Activated T-helper 2 cell treated with anti-CD3 and anti-CD28 coated beads, Interferon-gamma antibody, Interleukin-2, Interleukin-4, amounts not matched to agents 10 μg/mL and 5 μg/mL and 100 μg/mL, durations not matched to agents 14 hours and 24 hours and 36 hours (primary cell): ENCODE measurements around the gene SLC25A29. TPM values are rescaled to one million over a fixed set of nuclear protein-coding genes. Genes with fewer than 3 reads are reported as not detected.
"Not testable (repeated sequence)": the region's sequence is repeated elsewhere in the genome, so short reads cannot be mapped to it uniquely, and the experiment has no call there.

Experiments
- DNase-seq: peaks from one replicate; pipeline ENCODE4 v3.0.0; 2021; ENCODE audit warnings: low spot score
- H3K27ac Mint-ChIP-seq: one replicate; pipeline ENCODE4 v1.8.0; 2021; ENCODE audit warnings: mixed read lengths
- H3K27me3 Mint-ChIP-seq: one replicate; pipeline ENCODE4 v1.8.0; 2021; ENCODE audit warnings: low read depth, mixed read lengths
- H3K36me3 Mint-ChIP-seq: one replicate; pipeline ENCODE4 v1.8.0; 2021; ENCODE audit warnings: low read depth, mixed read lengths
- H3K4me1 Mint-ChIP-seq: one replicate; pipeline ENCODE4 v1.8.0; 2021; ENCODE audit warnings: low read depth, mixed read lengths
- H3K4me3 Mint-ChIP-seq: one replicate; pipeline ENCODE4 v1.8.0; 2021; ENCODE audit warnings: low read depth, mild to moderate bottlenecking, moderate library complexity, mixed read lengths
- H3K9me3 Mint-ChIP-seq: one replicate; pipeline ENCODE4 v1.8.0; 2021; ENCODE audit warnings: mixed read lengths
- intact Hi-C: fragments of 100-400 bp; cut with micrococcal nuclease; formaldehyde crosslinking; loops from one replicate; pipeline ENCODE4 v1.15.1; 2023
- total RNA-seq: library from RNA; stranded (reverse); gene quantifications from 2 replicates; pipeline ENCODE4 v1.2.3, GENCODE V29; 2022

SLC25A29 gene
- total RNA-seq, 1 donor from 2014 or later = 37.0 TPM

DNA sequence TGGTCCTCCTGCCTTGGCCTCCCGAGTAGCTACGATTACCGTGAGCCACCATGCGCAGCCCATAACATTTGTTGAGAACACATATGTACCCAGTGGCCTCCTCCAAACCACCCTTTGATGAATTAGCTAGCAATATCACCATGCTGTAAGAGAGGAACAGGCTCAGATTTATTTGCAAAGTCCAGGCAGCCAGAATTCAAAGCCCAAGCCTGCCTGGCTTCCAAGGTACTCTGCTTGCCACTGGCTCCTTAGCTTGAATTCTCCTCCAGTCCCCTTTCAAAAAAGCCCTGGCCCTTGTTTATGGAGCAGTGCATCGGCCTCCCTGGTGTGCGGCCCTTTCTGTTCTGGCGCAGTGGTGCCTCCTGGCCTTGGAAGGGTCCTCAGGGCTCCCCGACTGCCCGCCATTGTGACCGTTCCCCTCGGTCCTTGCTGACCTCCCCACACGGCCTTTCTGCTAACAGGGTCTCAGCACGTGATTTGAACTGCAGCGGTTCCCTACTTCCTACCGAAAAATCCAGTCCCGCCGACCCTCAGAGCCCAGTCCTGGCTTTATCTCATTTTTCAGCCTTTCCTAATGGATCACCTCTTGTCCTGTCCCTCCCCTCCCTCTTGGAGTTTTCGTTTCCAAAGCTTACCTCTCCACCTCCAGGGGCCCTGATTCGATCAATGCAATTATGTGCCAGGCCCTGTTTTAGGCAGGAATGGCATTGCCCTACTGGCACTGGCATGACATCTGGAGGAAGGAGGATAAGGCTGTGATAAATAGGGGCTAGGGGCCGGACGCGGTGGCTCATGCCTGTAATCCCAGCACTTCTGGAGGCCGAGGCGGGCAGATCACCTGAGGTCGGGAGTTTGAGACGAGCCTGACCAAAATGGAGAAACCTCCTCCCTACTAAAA is 22.0 kb downstream of the SLC25A29 start:
- DNase-seq = no peak
- Mint-ChIP-seq H3K27me3 (no peaks in the 10 kb centered on the region), H3K4me3 (peak overlapping the region; percentile 34), H3K27ac (peak overlapping the region; percentile 40), H3K36me3 (peaks cover 17% of the 10 kb centered on the region), H3K4me1 (peaks cover 11% of the 10 kb centered on the region), H3K9me3 (no peaks in the 10 kb centered on the region)
- intact Hi-C loops = no loop called here

DNA sequence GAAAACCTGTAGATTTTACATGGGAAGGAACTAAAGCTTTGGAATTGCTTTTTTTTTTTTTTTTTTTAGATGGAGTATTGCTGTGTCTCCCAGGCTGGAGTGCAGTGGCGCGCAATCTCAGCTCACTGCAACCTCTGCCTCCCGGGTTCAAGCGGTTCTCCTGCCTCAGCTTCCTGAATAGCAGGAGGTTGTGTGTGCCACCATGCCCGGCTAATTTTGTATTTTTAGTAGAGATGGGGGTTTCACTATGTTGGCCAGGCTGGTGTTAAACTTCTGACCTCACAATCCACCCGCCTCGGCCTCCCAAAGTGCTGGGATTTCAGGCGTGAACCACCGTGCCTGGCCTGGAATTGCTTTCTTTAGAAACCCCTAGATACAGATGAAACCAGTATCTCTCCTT is 22.8 kb downstream of the SLC25A29 start:
- DNase-seq, H3K27me3 Mint-ChIP-seq, H3K27ac Mint-ChIP-seq, H3K9me3 Mint-ChIP-seq, intact Hi-C loops, H3K4me3 Mint-ChIP-seq: not testable (repeated sequence)
- H3K4me1 Mint-ChIP-seq = peaks cover 18% of the 10 kb centered on the region
- peaks cover 24% of the 10 kb centered on the region for H3K36me3 Mint-ChIP-seq

DNA sequence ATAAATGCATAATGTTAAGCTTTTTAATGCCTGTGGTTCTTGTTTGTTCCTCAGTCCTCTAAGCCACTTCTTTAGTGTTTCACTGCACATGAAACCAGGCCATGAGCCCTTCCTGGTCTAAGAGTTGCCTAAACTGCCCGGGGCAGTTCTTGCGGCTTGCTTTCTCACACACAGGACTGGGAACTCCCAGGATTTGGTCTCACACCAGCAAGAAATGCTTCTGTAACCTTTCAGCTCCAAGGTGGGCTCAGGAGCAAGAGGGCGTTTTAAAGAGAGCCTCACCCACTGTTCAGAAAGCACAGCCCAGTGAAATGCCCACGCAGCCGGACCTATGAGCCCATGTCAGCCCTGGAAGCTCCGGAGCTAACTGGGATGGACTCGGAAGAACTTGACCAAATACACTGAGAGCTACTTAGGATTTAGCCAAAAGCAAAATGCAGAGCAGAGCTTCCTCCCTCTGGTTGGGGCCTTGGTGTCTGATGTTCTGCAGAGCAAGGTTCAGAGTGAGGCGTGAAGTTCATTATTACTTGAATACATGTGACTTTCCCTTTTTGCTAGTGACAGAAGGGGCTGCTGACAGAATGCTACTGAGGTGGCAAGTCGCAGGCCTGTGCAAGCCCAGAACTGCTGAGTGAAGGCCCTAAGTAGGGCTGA is 23.4 kb downstream of the SLC25A29 start:
- H3K36me3 Mint-ChIP-seq = peaks cover 28% of the 10 kb centered on the region
- H3K4me1 Mint-ChIP-seq = peaks cover 22% of the 10 kb centered on the region
- intact Hi-C loops = no loop called here
- H3K9me3 Mint-ChIP-seq = no peaks in the 10 kb centered on the region
- no peak overlapping the region for H3K27ac Mint-ChIP-seq
- H3K4me3 Mint-ChIP-seq = no peak overlapping the region
- no peak for DNase-seq
- no peaks in the 10 kb centered on the region for H3K27me3 Mint-ChIP-seq

DNA sequence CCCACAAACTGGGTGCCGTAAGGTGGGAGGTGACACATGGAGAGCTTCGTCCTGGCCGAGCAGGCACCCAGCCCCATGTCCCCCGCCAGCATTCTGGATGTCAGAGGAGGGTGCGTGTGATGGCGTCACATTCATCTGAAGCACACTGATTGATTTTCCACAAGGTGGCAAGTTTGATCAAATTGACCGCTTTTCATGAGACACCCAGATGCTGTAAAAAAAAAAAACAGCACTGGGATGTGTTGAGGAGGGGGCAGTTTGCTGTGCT is 24.2 kb downstream of the SLC25A29 start:
- H3K9me3 Mint-ChIP-seq = no peaks in the 10 kb centered on the region
- intact Hi-C loops = no loop called here
- H3K4me3 Mint-ChIP-seq = no peak overlapping the region
- peaks cover 32% of the 10 kb centered on the region for H3K36me3 Mint-ChIP-seq
- H3K4me1 Mint-ChIP-seq = peaks cover 28% of the 10 kb centered on the region
- no peaks in the 10 kb centered on the region for H3K27me3 Mint-ChIP-seq
- no peak for DNase-seq
- no peak overlapping the region for H3K27ac Mint-ChIP-seq

DNA sequence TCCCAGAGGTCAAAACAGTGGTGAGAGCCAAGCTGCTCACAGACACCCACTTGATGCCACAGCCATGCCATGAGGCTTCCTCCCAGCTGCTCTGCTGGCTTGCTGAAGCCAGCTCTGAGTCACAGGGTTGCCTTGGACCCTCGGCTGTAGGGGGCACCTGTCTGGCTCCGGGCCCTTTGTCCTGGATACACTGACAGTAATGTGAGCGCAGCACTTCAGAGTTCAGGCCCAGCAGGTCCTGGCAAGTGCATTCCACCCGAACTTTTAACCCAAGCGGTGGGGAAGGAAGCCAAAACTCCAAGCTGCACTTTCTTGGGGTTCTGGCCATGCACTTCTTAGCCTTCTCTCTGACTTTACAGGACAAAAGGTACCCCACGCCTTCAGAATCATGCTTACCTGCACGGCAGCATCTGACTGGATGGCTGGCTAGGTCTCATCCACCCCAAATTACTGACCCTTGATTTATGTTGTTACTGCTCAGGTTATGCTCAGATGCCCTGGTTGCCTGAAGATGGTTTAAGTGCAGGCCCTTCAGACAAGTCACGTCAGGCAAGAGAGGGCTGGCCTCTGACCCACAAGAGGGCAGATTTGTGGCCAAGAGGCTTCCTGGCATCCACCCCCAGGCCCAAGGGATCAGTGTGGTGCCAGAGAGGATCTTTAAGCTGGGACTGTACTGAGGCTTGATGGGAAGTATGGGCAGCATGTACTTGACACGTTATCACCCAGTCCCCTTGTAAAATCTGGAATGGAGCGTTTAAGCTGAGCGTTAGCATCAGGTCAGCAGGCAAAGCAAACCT is 24.8 kb downstream of the SLC25A29 start:
- H3K27ac Mint-ChIP-seq = no peak overlapping the region
- peaks cover 32% of the 10 kb centered on the region for H3K36me3 Mint-ChIP-seq
- intact Hi-C loops = no loop called here
- no peaks in the 10 kb centered on the region for H3K9me3 Mint-ChIP-seq
- H3K27me3 Mint-ChIP-seq = no peaks in the 10 kb centered on the region
- DNase-seq = no peak
- peaks cover 28% of the 10 kb centered on the region for H3K4me1 Mint-ChIP-seq
- no peak overlapping the region for H3K4me3 Mint-ChIP-seq

DNA sequence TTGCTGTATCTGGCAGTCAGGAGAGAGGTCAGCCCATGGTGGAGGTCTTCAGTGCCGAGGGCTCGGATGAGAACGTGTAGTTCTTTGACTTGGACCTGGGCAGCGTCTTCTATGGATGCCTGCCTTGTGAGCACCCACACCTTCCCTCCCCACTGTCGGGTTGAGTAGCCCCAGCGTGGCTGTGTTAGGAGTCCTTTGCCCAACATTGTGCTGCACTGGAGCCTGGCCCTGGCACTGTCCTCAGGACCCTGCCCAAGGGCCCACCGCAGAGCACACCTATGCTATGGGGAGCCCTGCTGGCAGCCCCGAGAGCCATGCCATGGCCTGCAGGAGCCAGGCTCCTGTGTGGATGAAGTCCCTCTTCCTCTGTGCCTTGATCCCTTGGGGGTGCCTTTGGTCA is 26.7 kb downstream of the SLC25A29 start:
- intact Hi-C loops = loop anchor here (5.0 kb wide), 1 partner anchor 37 kb away; no protein-coding TSS in a partner anchor
- no peak overlapping the region for H3K4me3 Mint-ChIP-seq
- H3K4me1 Mint-ChIP-seq = peaks cover 35% of the 10 kb centered on the region
- H3K36me3 Mint-ChIP-seq = peaks cover 46% of the 10 kb centered on the region
- no peaks in the 10 kb centered on the region for H3K9me3 Mint-ChIP-seq
- H3K27me3 Mint-ChIP-seq = no peaks in the 10 kb centered on the region
- DNase-seq = no peak
- H3K27ac Mint-ChIP-seq = no peak overlapping the region

DNA sequence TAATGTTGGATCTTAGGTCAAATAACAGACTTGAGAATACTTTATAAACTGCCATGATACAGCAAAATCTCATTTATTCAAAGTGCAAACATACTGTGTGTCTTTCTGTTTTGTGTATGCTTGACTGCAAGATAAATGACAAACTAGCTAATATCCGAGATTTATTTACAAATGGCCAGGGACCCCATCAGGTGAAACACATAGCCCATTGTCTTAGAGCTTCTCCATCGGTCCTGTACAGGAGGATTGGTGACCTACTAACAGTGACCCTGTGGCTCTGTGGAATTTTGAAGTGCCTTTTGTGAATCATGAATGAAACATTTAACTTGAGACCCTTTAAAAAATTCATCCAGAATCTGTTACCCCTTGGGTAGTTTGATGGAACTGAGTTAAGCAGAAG is 27.1 kb downstream of the SLC25A29 start:
- intact Hi-C loops = loop anchor here (5.0 kb wide), 1 partner anchor 37 kb away; no protein-coding TSS in a partner anchor
- Mint-ChIP-seq H3K4me1 (peaks cover 36% of the 10 kb centered on the region), H3K27me3 (no peaks in the 10 kb centered on the region), H3K9me3 (no peaks in the 10 kb centered on the region), H3K4me3 (no peak overlapping the region), H3K36me3 (peaks cover 51% of the 10 kb centered on the region), H3K27ac (no peak overlapping the region)
- no peak for DNase-seq

DNA sequence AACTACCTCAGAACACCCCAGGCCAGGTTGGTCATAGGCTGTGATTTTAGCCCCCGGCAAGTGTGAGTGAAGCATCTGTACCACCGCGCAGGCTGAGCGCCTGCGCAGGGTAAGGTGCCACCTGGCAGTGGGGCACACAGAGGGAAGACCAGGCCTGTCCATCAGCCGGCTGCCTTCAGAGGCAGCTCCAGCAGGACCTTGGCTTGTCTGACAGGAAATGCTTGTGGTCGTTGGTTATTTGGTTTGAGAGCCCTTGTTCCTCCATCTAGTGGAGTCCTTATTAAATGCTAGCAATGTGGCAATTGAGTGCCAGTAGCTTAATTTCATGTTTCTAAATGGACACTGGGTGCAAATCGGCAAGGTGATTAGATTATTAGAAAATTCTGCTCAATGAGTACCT is 27.5 kb downstream of the SLC25A29 start:
- peaks cover 51% of the 10 kb centered on the region for H3K36me3 Mint-ChIP-seq
- no peak for DNase-seq
- peak overlapping the region; percentile 12 for H3K27ac Mint-ChIP-seq
- intact Hi-C loops = loop anchor here (5.0 kb wide), 1 partner anchor 36 kb away; no protein-coding TSS in a partner anchor
- H3K4me3 Mint-ChIP-seq = no peak overlapping the region
- no peaks in the 10 kb centered on the region for H3K27me3 Mint-ChIP-seq
- peaks cover 37% of the 10 kb centered on the region for H3K4me1 Mint-ChIP-seq
- H3K9me3 Mint-ChIP-seq = no peaks in the 10 kb centered on the region

DNA sequence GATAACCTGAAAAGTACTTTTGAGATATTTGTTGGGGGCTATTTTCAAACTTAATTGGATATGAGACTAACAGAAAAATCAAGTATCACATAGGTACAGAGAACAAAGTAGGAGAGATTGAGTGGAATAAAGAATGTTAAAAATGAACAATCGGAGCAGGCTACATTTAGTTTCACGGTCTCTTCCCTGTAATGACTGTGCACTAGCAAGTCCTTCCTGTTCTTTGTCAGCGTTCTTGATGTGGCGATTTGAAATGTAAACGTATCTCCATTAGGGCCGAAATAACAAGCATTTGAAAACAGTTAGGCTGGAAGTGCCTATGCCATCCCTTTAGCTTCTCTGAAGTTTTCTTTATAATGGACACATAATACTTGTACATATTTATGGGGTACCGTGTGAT is 31.0 kb downstream of the SLC25A29 start:
- Mint-ChIP-seq H3K9me3 (no peaks in the 10 kb centered on the region), H3K27me3 (no peaks in the 10 kb centered on the region), H3K4me1 (peaks cover 37% of the 10 kb centered on the region), H3K4me3 (no peak overlapping the region), H3K27ac (no peak overlapping the region), H3K36me3 (peaks cover 37% of the 10 kb centered on the region)
- intact Hi-C loops = loop anchor here (5.0 kb wide), 1 partner anchor 33 kb away; no protein-coding TSS in a partner anchor
- DNase-seq = no peak

DNA sequence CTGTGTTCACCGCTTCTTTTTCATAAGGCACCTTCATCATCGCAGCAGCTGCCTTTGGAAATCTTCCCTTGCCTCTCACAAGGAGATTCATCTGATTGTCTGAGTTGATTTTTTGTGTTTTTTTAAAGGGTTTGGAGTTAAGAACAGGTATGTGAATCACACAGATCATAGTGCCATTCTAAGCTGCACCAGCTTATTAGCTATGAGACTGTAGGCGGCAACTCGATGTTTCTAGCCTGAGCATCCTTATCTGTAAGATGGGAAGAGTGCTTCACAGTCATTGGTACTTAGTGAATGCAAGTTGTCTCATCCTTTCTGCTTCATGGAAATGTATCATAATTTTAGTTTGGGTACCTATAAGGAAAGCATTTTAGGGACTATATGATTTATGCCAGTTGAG is 32.0 kb downstream of the SLC25A29 start:
- intact Hi-C loops = no loop called here

DNA sequence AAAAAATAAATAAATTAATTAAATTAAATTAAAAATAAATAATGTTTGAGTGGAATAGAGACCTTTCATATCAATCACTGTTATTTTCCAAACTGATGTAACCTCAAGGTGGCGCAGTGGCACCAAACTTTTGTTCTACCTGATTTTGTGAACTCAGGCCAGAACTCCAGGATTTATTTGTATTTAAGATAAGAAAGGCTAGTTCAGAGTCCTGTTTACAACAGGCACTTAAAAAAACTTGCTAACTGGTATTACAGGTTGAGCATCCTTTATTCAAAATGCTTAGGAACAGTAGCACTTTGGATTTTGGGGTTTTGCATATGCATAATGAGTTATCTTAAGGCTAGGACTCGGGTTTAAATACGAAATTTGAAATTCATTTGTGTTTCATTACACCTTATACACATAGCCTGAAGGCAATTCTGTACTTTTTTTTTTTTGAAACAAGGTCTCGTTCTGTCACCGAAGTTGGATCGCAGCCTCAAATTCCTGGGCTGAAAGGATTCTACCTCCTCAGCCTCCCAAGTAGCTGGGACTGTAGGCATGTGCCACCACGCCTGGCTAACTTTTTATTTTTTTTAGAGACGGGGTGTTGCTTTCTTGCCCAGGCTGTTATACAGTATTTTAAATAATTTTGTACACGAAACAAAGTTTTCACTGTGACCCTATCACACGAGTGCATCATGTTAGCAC is 34.9 kb downstream of the SLC25A29 start:
- H3K27ac Mint-ChIP-seq = no peak overlapping the region
- DNase-seq = no peak
- H3K36me3 Mint-ChIP-seq = peaks cover 35% of the 10 kb centered on the region
- intact Hi-C loops = no loop called here
- H3K4me1 Mint-ChIP-seq = peaks cover 32% of the 10 kb centered on the region
- H3K4me3 Mint-ChIP-seq = no peak overlapping the region
- no peaks in the 10 kb centered on the region for H3K9me3 Mint-ChIP-seq
- H3K27me3 Mint-ChIP-seq = no peaks in the 10 kb centered on the region

More for the DNA sequence above, 32.0 kb downstream of the SLC25A29 start:
- Mint-ChIP-seq H3K27me3 (no peaks in the 10 kb centered on the region), H3K36me3 (peaks cover 36% of the 10 kb centered on the region), H3K27ac (no peak overlapping the region), H3K4me3 (no peak overlapping the region), H3K9me3 (no peaks in the 10 kb centered on the region), H3K4me1 (peaks cover 34% of the 10 kb centered on the region)
- no peak for DNase-seq

DNA sequence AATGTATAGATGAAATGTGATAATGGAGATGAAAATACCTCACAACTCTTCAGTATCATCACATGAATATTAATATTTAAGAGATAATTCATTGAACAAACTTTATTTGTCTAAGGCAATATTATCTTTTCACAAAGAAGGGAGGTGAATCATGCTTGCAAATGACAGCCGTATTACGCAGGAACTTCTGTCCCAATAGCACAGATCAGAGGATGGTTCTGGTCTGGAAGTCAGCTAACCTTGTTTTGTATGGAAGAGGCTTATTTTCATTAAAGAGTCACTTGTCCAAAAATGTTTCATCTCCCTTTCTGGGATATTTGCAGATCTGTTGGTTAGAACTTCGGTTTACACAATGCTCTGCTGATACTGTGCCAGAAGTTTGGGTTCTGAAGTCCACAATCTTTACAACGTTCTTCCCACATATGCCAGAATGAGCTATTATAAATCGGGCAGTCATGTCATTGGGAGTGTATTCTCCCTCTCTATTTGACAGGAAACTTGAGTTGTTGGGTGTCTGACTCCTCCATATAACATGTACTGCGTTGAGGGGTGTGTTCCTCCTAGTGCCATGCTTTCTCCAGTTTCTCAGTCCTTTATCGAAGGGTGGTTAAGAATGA is 37.5 kb downstream of the SLC25A29 start:
- Mint-ChIP-seq H3K9me3 (no peaks in the 10 kb centered on the region), H3K27ac (no peak overlapping the region), H3K36me3 (peaks cover 36% of the 10 kb centered on the region), H3K4me3 (no peak overlapping the region), H3K27me3 (no peaks in the 10 kb centered on the region), H3K4me1 (peaks cover 27% of the 10 kb centered on the region)
- DNase-seq = no peak
- intact Hi-C loops = no loop called here
